Stimulated activated CD4-positive, alpha-beta T cell treated with anti-CD3 and anti-CD28 coated beads, Interleukin-2, amount 100 ng/mL, for 4 hours (primary cell): ENCODE results near the gene CTNNBL1.
"Not testable (repeated sequence)": the region's sequence is repeated elsewhere in the genome, so short reads cannot be mapped to it uniquely, and the experiment has no call there.

ENCODE experiments used
- DNase-seq: peaks from one replicate; pipeline ENCODE4 v3.0.0-alpha.2; 2020; ENCODE audit warnings: low read depth

CTNNBL1 gene

GRCh38 chr20:37852666-37853065, 158.8 kb downstream of the CTNNBL1 start:
- no peak for DNase-seq

- no peak for DNase-seq
Measured at GRCh38 chr20:37853823-37854375, 160.1 kb downstream of the CTNNBL1 start.

GRCh38 chr20:37856034-37856433, 162.2 kb downstream of the CTNNBL1 start:
- DNase-seq, result not testable (repeated sequence)

- no peak for DNase-seq
Measured at GRCh38 chr20:37856932-37857660, 163.3 kb downstream of the CTNNBL1 start.

GRCh38 chr20:37859406-37860171, 165.8 kb downstream of the CTNNBL1 start:
- no peak for DNase-seq

- no peak for DNase-seq
Measured at GRCh38 chr20:37863289-37863688, 169.5 kb downstream of the CTNNBL1 start.

- no peak for DNase-seq
Measured at GRCh38 chr20:37864298-37864697, 170.5 kb downstream of the CTNNBL1 start.

GRCh38 chr20:37866051-37866450, 172.2 kb downstream of the CTNNBL1 start:
- no peak for DNase-seq

GRCh38 chr20:37867289-37868195, 173.7 kb downstream of the CTNNBL1 start:
- DNase-seq, result no peak

- no peak for DNase-seq
Measured at GRCh38 chr20:37868851-37869333, 175.1 kb downstream of the CTNNBL1 start.

GRCh38 chr20:37869334-37869861, 175.6 kb downstream of the CTNNBL1 start:
- DNase-seq, result no peak

GRCh38 chr20:37870294-37870693, 176.5 kb downstream of the CTNNBL1 start:
- DNase-seq, result no peak

GRCh38 chr20:37871751-37872150, 177.9 kb downstream of the CTNNBL1 start:
- no peak for DNase-seq

GRCh38 chr20:37872161-37872560, 178.3 kb downstream of the CTNNBL1 start:
- no peak for DNase-seq

- DNase-seq, result no peak
Measured at GRCh38 chr20:37873884-37874283, 180.1 kb downstream of the CTNNBL1 start.

GRCh38 chr20:37875460-37876175, 181.8 kb downstream of the CTNNBL1 start:
- DNase-seq, result no peak

GRCh38 chr20:37876863-37877262, 183.0 kb downstream of the CTNNBL1 start:
- no peak for DNase-seq

- DNase-seq, result no peak
Measured at GRCh38 chr20:37877832-37878772, 184.3 kb downstream of the CTNNBL1 start.

GRCh38 chr20:37878835-37879599, 185.2 kb downstream of the CTNNBL1 start:
- no peak for DNase-seq
